Measurements from ENCODE around the gene TENM3. TPM values are rescaled to one million over a fixed set of nuclear protein-coding genes. Genes with fewer than 3 reads are reported as not detected.

Gene TENM3
- total RNA-seq, 1 experiment from 2014 or later = 71.0 TPM

DNA sequence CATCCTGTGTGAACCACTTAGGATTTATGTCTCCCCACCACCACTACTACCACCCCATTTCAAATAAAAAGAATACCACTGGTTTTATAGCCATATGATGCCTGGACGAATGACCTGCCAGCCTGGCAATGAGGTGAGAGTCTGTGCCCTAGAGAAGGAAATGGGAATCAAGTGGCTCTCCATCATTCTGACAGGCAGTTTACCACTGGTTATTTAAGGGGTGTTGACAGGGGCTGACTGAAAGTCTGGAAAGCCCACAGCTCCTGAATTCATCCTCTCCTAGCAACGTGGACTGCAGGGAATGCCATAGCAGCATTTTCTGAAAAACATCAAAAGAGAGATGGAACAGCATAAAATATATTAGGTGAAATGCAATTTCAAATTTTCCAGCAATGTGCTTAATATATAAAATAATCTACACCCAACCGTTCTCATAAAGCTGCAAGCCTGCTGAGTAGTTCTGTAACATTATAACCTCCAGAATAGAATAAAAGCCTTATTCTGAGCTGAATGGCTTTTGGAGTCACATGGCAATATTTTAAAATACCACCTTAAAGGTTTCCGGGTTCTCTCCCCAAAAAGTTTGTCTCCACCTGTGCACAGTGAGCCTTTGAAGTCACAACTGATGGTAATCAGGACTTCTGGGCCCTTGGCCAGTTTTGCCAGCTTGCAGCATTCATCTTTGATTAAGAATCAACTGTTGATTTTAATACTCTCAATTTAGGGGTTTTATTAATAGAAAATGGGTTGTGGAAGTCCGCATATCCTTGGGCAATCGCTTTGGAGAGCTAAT is 552.4 kb downstream of the TENM3 start:
- no peak for ATAC-seq
- H3K9me3 Mint-ChIP-seq = peaks cover 7% of the 10 kb centered on the region
- TF ChIP-seq RORB (CRISPR knock-in tag; IDR thresholded peaks at IDR 0.05) = no peak
- TF ChIP-seq, protein P1, sequence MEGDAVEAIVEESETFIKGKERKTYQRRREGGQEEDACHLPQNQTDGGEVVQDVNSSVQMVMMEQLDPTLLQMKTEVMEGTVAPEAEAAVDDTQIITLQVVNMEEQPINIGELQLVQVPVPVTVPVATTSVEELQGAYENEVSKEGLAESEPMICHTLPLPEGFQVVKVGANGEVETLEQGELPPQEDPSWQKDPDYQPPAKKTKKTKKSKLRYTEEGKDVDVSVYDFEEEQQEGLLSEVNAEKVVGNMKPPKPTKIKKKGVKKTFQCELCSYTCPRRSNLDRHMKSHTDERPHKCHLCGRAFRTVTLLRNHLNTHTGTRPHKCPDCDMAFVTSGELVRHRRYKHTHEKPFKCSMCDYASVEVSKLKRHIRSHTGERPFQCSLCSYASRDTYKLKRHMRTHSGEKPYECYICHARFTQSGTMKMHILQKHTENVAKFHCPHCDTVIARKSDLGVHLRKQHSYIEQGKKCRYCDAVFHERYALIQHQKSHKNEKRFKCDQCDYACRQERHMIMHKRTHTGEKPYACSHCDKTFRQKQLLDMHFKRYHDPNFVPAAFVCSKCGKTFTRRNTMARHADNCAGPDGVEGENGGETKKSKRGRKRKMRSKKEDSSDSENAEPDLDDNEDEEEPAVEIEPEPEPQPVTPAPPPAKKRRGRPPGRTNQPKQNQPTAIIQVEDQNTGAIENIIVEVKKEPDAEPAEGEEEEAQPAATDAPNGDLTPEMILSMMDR (IDR thresholded peaks at IDR 0.05) = no peak
- H3K27me3 Mint-ChIP-seq (ENCODE audit: low read depth) = no peaks in the 10 kb centered on the region
- no peak for DNase-seq (ENCODE audit: low spot score)
- no peak overlapping the region for H3K4me3 Mint-ChIP-seq
- H3K4me1 Mint-ChIP-seq = no peaks in the 10 kb centered on the region
- peaks cover 63% of the 10 kb centered on the region for H3K36me3 Mint-ChIP-seq
- ChIA-PET POLR2A (no interaction called here), CTCF (interaction anchor here (1.5 kb wide), 1 partner anchor 10 kb away, joined by 6 read pairs; no protein-coding TSS in a partner anchor)
- H3K27ac Mint-ChIP-seq = no peak overlapping the region

GRCh38 chr4:182799515-182800215 is 556.5 kb downstream of the TENM3 start:
- DNase-seq (ENCODE audit: low spot score) = no peak
- TF ChIP-seq ATF3 (CRISPR knock-in tag; conservative IDR thresholded peaks at IDR 0.05) (no peak), ZNF396 (CRISPR knock-in tag; IDR thresholded peaks at IDR 0.05; ENCODE audit: borderline replicate concordance) (no peak), EMX1 (CRISPR knock-in tag; IDR thresholded peaks at IDR 0.05) (no peak), ZNF219 (CRISPR knock-in tag; IDR thresholded peaks at IDR 0.05; ENCODE audit: borderline replicate concordance) (no peak), SMAD4 (CRISPR knock-in tag; IDR thresholded peaks at IDR 0.05) (no peak), CBFB (CRISPR knock-in tag; IDR thresholded peaks at IDR 0.05; ENCODE audit: low read depth) (no peak), KAT7 (CRISPR knock-in tag; IDR thresholded peaks at IDR 0.05; ENCODE audit: borderline replicate concordance) (no peak), E2F4 (CRISPR knock-in tag; IDR thresholded peaks at IDR 0.05; ENCODE audit: borderline replicate concordance, low read depth) (no peak), ZNF281 (CRISPR knock-in tag; IDR thresholded peaks at IDR 0.05) (no peak), AR (CRISPR knock-in tag; IDR thresholded peaks at IDR 0.05) (no peak)
- TF ChIP-seq, protein P2, sequence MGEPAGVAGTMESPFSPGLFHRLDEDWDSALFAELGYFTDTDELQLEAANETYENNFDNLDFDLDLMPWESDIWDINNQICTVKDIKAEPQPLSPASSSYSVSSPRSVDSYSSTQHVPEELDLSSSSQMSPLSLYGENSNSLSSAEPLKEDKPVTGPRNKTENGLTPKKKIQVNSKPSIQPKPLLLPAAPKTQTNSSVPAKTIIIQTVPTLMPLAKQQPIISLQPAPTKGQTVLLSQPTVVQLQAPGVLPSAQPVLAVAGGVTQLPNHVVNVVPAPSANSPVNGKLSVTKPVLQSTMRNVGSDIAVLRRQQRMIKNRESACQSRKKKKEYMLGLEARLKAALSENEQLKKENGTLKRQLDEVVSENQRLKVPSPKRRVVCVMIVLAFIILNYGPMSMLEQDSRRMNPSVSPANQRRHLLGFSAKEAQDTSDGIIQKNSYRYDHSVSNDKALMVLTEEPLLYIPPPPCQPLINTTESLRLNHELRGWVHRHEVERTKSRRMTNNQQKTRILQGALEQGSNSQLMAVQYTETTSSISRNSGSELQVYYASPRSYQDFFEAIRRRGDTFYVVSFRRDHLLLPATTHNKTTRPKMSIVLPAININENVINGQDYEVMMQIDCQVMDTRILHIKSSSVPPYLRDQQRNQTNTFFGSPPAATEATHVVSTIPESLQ (CRISPR knock-in tag; IDR thresholded peaks at IDR 0.05) = no peak
- TF ChIP-seq, protein P3, sequence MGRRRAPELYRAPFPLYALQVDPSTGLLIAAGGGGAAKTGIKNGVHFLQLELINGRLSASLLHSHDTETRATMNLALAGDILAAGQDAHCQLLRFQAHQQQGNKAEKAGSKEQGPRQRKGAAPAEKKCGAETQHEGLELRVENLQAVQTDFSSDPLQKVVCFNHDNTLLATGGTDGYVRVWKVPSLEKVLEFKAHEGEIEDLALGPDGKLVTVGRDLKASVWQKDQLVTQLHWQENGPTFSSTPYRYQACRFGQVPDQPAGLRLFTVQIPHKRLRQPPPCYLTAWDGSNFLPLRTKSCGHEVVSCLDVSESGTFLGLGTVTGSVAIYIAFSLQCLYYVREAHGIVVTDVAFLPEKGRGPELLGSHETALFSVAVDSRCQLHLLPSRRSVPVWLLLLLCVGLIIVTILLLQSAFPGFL (CRISPR knock-in tag; IDR thresholded peaks at IDR 0.05; ENCODE audit: borderline replicate concordance) = no peak
- TF ChIP-seq, protein P4, sequence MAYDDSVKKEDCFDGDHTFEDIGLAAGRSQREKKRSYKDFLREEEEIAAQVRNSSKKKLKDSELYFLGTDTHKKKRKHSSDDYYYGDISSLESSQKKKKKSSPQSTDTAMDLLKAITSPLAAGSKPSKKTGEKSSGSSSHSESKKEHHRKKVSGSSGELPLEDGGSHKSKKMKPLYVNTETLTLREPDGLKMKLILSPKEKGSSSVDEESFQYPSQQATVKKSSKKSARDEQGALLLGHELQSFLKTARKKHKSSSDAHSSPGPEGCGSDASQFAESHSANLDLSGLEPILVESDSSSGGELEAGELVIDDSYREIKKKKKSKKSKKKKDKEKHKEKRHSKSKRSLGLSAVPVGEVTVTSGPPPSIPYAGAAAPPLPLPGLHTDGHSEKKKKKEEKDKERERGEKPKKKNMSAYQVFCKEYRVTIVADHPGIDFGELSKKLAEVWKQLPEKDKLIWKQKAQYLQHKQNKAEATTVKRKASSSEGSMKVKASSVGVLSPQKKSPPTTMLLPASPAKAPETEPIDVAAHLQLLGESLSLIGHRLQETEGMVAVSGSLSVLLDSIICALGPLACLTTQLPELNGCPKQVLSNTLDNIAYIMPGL (CRISPR knock-in tag; IDR thresholded peaks at IDR 0.05) = no peak
- ChIA-PET CTCF (no interaction called here), POLR2A (no interaction called here)
- ATAC-seq = no peak
- Mint-ChIP-seq H3K36me3 (peaks cover 33% of the 10 kb centered on the region), H3K4me1 (peaks cover 24% of the 10 kb centered on the region), H3K4me3 (no peak overlapping the region), H3K27ac (no peak overlapping the region), H3K27me3 (ENCODE audit: low read depth) (no peaks in the 10 kb centered on the region), H3K9me3 (0 out of 2 replicates have a peak, but pooled peaks cover under 1% of the 10 kb centered on the region)
